Fibroblast of pulmonary artery (primary cell): ENCODE results near the gene RBM14.
A peak's percentile ranks its signal among the peaks of the same experiment; 100 is the strongest.
"Not testable (repeated sequence)": the region's sequence is repeated elsewhere in the genome, so short reads cannot be mapped to it uniquely, and the experiment has no call there.

Source experiments
- DNase-seq: peaks from one replicate; pipeline ENCODE4 v3.0.0-alpha.2; 2010; ENCODE audit warnings: low read depth
- H3K4me3 ChIP-seq: replicated peaks from 2 replicates; pipeline ENCODE4 v1.5.1; 2011; ENCODE audit warnings: low read depth, mild to moderate bottlenecking, control low read depth, low read length, moderate library complexity
- CTCF ChIP-seq: IDR thresholded peaks from 2 replicates; pipeline ENCODE4 v1.5.1; 2011; ENCODE audit warnings: mild to moderate bottlenecking, control low read depth, low read length, inconsistent platforms; ENCODE audit errors: missing control alignments

Gene RBM14

GRCh38 chr11:66637557-66638176 is 21.2 kb downstream of the RBM14 start:
- DNase-seq, result no peak
- H3K4me3 ChIP-seq, result peak overlapping the region; percentile 94
- no peak for TF ChIP-seq CTCF

DNA sequence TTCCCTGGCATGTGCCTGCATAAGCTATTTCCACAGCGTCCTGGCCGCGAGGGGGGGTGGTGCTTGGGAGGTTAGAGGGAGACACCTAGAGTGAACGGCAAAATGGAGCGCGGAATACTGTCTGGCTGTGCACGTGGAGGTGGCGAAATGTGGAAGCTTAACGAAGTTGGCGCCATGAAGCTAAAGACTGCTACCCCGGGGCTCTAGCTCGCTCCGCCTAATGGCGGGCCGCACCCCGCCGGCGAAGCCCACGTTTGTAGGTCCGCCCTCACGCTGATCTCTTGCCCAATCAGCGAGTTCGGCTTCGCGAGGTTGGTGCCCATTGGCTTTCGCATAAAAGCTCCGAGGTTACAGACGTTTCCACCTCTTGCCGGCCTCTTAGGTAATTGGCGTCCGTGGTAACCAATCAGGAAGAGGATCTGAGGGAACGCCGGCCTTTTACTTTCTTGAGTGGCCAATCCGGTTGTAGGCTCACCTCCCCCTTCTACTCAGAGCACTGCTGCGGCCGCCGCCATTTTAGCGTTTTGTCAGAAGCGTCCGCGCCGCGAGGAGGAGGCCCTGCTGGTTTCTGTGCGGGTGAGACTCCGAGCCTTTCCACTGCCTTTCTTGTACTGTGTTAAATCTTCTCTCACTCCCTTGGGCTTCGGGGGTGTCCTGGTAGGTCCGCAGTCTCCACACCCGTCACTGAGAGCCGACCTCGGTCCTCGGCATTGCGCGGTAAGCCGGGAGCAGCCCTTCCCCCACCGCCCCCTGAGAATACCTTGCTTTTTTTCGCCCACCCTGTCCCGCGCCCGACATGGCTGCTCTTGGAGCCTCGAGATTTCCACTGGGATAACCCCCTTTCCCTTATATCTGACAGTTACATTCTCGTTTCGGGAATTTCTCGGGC is 22.0 kb downstream of the RBM14 start, which contains the start of gene RBM4:
TSS of gene RBM4 (plus strand) at position 527 of the 889 bp plus-strand sequence. CDS start 1,009 bp downstream, outside the sequence.
- peak within 1 kb of the TSS; percentile 94 for H3K4me3 ChIP-seq
- TF ChIP-seq CTCF, result peak; percentile 3
- peak; percentile 100 for DNase-seq

GRCh38 chr11:66639066-66639813 is 22.8 kb downstream of the RBM14 start:
- TF ChIP-seq CTCF, result peak; percentile 16
- peak; percentile 59 for DNase-seq
- H3K4me3 ChIP-seq, result peak overlapping the region; percentile 94

DNA sequence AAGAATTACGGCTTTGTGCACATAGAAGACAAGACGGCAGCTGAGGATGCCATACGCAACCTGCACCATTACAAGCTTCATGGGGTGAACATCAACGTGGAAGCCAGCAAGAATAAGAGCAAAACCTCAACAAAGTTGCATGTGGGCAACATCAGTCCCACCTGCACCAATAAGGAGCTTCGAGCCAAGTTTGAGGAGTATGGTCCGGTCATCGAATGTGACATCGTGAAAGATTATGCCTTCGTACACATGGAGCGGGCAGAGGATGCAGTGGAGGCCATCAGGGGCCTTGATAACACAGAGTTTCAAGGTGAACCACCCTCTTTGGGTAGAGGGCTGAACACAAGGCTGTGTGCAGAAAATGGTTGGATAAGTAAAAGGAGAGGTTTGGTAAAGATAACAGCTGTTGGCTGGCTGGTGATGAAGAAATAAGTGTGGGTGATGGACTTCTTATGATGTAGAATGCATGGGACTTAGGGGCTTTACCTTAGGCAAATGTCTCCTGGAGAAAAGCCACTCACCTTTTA is 23.4 kb downstream of the RBM14 start:
- H3K4me3 ChIP-seq, result peak overlapping the region; percentile 94
- not testable (repeated sequence) for DNase-seq

GRCh38 chr11:66641834-66642233 is 25.4 kb downstream of the RBM14 start:
- DNase-seq, result no peak
- H3K4me3 ChIP-seq, result peak overlapping the region; percentile 94
- no peak for TF ChIP-seq CTCF

- TF ChIP-seq CTCF, result no peak
- H3K4me3 ChIP-seq, result no peak overlapping the region
- DNase-seq, result no peak
Measured at GRCh38 chr11:66643745-66644437, 27.5 kb downstream of the RBM14 start.
